HG03060 (cell line): ENCODE measurements around the gene CENPK.
"Not testable (repeated sequence)": the region's sequence is repeated elsewhere in the genome, so short reads cannot be mapped to it uniquely, and the experiment has no call there.

ENCODE experiments used
- ATAC-seq: cut with Tn5 transposase; IDR thresholded peaks from one replicate; pipeline ENCODE4 v1.9.1; 2021; ENCODE audit warnings: low read depth, moderate number of reproducible peaks; ENCODE audit not compliant: unreplicated experiment

The CENPK gene, protein sequence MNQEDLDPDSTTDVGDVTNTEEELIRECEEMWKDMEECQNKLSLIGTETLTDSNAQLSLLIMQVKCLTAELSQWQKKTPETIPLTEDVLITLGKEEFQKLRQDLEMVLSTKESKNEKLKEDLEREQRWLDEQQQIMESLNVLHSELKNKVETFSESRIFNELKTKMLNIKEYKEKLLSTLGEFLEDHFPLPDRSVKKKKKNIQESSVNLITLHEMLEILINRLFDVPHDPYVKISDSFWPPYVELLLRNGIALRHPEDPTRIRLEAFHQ

DNA sequence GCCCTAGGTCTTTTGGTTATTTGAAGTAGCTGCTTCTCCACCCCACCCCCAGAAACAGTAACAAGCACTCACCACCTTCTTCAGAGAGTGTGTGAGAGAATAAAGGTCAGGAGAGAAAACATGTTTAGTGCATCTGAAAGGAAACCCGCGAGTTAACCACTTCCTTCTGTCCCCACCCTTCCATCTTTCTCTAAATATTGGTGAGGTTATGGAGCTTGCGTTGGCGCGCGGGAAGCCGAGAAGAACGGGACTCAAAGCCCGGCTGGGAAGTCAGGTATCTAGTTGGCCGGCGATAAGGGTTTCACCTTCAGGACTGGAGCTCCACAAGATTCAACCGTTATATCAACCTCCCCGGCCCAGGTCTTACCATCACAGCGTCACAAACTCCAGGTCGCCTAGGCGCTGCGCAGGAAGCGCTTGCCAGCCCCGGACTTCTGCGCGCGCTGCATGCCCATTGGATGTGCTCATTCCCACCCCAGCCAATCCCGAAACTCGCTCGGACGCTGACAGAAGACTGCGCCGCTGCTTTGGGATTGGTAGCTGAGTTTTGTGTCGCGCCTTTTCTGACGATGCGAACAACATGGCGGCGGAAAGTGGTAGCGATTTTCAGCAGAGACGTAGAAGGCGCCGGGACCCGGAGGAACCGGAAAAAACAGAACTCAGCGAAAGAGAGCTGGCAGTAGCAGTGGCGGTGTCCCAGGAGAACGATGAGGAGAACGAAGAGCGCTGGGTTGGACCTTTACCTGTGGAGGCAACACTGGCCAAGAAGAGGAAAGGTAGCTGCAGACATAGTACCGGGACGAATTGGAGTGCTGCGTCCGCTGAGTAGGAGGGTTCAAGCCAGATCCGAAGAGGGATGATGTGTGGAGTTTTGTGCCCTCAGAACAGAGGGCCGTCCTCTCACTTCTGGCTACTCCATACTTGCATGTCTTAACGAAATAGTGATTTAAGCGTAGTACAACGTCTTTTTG lies at the start of gene CENPK, which contains the start of gene PPWD1:
CENPK (minus strand) TSS at position 438 of the 971 bp plus-strand sequence. CDS start 8,261 bp downstream, outside the sequence.
PPWD1 (plus strand) TSS at position 566 of the 971 bp plus-strand sequence; CDS start at position 581, 15 bp downstream.
- ATAC-seq = peak; percentile 97

DNA sequence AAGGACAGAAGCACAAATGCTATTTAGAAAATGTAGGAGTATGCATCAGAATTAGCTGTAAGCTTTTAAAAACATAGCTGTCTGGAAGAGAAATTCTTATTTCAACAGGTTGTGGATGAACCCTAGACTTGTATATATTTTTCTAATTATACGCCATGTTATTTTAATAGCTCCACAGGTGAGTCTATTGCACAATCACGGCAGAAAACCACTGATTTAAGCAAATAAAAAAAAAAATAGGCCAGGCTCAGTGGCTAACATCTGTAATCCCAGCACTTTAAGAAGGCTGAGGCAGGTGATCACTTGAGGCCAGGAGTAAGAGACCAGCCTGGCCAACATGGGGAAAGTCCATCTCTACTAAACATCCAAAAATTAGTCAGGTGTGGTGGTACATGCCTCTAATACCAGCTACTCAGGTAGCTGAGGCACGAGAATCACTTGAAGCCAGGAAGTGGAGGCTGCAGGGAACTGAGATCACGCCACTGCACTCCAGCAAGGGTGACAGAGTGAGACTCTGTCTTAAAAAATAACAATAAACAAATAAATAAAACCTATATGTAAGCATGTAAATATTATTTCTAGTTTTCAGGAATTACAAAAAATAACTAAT lies 49.4 kb upstream of the CENPK start:
- ATAC-seq = no peak

DNA sequence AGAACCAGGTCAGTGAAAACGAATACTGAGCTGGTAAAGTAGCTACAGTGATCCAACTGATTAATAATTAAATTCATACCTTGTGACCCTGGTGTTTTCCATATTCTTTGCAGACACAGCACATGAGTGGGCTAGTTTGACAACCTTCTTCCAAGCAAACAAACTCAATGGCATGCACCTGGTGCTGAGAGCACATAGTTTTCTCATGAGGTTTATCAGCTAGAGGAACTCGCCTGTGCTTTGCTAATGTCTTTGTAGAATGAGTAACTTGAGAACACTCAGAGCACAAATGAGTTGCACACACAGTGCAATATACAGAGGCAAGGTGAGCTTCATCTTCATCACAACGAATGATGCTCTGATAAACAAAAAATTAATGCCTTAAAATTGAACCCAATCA lies 48.6 kb upstream of the CENPK start:
- no peak for ATAC-seq

DNA sequence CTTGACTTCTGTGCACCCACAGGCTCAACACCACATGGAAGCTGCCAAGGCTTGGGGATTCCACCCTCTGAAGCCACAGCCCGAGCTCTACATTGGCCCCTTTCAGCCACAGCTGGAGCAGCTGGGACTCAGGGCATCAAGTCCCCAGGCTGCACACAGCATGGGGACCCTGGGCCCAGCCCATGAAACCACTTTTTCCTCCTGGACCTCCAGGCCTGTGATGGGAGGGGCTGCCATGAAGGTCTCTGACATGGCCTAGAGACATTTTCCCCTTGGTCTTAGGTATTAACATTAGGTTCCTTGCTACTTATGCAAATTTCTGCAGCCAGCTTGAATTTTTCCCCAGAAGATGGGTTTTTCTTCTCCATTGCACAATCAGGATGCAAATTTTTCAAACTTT lies 38.8 kb upstream of the CENPK start:
- not testable (repeated sequence) for ATAC-seq

DNA sequence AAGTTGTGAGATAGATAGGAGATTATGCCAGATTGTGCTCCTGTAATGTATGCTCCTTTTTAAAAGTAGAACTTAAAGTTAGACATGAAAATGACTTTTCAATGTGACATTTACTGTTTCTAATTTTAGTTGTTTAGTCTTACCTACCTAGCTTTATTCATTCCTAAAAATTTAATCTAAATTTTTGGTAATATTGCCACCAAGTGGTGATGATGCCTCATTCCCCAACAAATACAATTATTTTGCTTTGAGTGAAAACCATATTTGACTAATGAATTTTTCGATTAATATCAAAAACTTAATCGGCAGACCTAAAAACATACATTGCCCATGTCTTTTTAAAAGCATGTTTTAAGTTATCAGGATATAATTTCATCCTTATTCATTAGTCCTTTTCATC lies 25.7 kb upstream of the CENPK start:
- no peak for ATAC-seq

DNA sequence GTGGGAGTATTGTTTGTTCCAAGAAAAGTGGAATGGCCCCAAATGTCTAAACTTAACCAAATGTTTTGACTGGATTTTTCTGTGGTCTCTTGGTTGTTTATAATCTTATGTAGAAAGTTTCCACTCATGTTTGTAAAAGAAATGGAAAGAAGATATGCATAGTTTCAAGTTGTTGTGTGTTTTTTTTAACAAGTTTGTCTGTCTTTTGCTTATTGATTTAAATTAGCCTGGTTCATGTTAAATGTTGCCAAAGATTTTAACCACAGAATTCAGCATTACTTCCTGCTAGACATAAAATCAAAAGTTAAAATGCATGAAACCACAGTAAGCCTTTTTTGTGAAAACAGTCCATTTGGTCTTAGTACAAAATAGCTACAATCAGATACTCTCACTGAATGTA lies 14.2 kb upstream of the CENPK start:
- ATAC-seq = no peak

DNA sequence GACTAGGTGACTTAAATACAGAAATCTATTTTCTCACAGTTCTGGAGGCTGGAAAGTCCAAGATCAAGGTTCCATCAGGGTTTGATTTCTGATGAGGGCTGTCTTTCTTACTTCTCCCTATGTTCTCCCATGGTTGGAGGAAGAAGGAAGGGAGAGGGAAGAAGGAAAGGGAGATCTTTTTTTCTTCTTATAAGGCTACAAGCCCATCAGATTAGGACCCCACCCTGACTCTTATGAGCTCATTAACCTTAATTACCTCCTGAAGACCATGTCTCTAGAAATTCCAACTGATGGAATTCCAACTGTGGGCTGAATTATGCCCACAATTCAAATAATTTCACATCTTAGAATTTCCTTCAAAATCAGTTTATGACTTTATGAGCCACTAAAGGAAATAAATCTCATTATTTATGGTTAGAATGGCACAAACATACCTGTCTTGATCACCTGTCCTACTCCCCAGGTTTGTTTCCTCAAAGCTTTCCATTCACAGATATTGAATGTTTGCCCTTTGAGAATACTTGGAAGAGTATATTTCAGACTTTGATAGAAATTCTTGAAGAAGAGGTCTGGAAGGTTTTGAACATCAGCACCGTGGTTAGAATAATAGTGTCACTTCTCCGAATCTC lies 7.7 kb upstream of the CENPK start:
- ATAC-seq = no peak

DNA sequence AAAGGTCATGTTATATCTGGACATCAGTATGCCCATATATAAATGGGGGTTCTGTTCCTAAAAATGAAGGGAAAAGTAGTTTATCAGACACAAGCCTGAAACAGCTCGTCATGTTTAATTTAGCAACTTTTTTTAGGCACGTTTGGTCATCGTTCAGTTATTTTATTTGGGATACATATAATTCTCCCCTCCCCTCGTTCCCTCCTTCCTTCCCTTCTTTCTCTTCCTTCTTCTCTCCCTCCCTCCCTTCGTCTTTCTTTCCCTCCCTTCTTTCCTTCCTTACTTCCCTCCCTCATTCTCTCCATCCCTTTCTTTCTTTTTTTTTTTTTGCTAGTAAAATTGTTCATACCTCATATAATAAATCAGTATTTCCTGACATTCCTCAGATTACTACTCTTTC lies 3.5 kb upstream of the CENPK start:
- ATAC-seq = no peak

DNA sequence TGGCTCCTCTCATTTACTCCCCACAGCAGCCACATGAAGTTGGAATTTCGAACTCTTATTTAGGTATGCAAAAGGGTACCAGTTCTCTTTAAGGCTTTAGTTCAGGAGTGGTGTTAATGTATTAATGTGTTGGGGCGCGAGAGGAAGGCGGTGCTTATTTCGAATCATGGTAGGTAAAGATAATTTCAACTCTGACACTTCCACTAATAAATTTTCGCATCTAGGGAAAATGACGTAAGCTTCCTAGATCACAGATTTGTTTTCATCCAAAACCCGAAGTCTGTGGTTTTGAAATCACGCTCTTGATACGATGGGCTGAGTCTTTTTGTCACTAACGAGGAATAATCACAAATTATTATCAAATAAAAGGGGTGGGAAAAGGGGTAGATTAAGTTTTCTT lies 809 bp upstream of the CENPK start:
- no peak for ATAC-seq

DNA sequence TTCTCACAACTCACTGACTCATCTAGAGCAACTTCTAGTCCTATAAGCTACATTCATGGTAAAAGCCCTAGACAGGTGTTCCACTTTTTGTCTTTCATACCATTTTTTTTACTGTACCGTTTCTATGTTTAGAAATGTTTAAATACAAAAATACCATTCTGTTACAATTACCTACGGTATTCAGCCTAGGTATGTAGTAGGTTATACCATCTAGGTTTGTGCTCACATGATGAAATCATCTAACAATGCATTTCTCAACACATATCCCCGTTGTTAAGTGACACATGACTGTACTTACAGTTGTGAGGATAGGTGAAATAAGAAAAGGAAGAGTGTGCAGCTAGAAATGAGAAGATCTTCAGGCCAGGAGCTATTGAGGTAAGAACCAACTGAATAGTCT lies 6.2 kb downstream of the CENPK start:
- ATAC-seq = no peak

DNA sequence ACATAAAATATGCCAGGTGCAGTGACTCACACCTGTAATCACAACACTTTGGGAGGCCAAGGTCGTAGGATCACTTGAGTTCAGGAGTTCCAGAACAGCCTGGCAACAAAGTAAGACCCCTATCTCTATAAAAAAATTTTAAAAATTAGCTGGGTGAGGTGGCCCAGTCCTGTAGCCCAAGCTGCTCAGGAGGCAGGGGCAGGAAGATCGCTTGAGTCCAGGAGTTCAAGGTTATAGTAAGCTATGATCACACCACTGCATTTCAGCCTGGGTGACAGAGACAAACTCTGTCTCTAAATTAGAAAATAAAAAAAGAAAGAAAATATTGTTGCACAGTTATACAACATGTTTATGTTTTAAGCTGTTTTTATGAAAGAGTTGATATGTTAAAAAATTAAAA lies 6.8 kb downstream of the CENPK start:
- ATAC-seq = no peak

DNA sequence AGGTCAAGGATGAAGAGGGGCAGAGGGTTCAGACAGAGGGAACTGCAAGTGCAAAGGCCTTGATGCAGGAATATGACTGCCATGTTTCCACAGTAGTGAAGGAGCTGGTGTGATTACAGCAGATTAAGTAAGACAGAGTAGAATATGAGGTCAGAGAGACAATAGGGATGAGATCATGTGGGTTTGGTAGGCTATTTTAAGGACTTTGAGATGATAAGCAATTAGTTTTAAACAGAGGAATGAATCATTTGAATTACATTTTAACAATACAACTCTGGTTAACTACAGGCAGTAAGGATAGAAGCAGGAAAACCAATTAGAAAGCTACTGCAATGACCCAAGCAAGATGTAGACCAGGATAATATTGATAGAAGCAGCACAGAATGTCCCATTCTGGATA lies 7.7 kb downstream of the CENPK start:
- no peak for ATAC-seq

DNA sequence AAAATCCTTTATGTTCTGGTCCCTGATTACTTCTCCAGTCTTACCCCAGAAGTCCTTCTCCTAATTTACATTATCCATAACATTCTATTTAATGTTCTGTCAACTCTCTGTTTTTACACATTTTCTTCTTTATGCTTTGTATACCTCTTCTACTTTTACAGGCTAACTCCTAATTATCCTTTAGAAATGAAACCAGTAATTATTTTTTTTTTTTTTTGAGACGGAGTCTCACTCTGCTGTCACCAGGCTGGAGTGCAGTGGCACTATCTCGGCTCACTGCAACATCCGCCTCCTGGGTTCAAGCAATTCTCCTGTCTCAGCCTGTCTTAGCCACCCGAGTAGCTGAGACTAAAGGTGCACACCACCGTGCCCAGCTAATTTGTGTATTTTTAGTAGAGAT lies 9.0 kb downstream of the CENPK start:
- no peak for ATAC-seq

DNA sequence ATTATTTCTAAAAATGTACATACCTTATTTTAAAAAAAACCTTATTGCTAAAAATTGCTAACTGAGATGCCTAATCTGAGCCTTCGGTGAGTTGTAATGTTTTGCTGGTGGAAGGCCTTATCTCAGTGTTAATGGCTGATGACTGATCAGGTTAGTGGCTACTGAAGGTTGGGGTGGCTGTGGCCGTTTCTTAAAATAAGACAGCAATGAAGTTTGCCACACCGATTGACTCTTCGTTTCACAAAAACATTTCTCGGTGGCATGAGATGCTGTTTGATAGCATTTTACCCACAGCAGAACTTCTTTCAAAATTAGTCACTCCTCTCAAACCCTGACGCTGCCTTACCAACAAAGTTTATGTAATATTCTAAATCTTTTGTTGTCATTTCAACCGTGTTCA lies 14.7 kb downstream of the CENPK start:
- ATAC-seq = no peak

DNA sequence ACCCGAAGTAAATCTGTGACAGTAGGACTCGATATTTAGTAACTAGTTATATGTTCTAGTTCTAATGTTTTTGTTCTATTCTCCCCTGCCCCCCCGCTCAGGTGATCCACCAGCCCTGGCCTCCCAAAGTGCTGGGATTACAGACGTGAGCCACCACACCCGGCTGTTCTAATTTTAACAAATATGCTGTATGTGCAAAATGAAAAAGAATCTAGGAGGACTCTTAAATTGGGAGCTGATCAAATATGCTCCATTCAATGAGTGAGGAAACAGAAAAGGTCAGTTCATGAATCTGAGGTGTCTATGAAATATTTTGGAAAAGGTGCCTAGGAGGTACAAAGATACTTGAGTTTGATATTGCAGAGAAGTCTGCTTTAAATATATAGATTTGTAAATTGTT lies 16.8 kb downstream of the CENPK start:
- no peak for ATAC-seq

DNA sequence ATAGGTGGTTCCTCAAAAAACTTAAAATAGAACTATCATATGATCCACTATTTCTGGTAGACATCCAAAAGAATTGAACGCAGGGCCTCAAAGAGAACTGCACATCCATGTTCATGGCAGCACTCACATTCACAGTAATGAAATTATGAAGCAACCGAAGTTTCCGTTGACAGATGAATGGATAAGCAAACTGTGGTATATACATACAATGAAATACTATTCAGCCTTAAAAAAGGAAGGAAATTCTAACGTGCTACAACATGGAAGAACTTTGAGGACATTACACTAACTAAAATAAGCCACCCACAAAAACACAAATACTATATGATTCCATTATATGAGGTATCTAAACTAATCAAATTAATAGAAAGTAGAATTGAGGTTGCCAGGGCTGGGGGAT lies 18.5 kb downstream of the CENPK start:
- ATAC-seq = no peak

DNA sequence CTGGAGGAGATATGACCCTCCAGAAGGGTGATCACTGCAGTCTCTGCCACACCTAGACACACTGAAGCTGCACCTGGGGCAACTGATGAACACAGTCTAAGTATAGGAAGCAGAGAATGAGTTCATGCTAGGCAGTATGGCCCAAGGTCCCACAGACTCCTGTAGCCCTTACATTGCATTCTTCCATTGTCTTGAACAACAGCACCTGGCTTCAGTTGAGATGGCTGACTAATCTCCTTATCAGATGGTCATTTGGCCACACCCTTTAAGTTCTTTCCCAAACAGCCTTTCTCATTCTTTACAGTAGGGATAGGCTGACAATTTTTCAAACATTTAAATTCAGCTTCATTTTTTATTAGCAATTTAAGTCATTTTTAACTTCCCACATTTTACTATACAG lies 23.1 kb downstream of the CENPK start:
- ATAC-seq = no peak

DNA sequence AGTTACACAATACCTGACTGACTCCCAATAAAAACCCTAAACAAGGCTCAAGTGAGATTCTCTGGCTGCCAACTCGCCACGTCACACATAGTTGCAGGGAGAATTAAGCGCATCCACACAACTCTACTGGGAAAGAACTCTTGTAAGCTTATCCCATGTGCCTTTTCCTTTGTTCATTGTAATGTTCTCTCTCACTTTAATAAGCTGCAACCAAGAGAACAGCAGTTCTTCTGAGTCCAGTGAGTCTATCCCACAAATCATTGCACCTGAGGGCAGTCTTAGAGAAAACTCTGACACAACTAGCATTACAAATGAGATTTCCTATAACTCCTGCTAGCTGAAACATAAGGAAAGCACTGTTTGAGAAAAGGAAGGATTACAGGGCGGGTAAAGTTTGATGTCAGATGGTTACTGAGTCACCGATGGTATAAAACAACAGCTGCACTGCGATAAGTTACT lies 27.4 kb downstream of the CENPK start:
- ATAC-seq = no peak

DNA sequence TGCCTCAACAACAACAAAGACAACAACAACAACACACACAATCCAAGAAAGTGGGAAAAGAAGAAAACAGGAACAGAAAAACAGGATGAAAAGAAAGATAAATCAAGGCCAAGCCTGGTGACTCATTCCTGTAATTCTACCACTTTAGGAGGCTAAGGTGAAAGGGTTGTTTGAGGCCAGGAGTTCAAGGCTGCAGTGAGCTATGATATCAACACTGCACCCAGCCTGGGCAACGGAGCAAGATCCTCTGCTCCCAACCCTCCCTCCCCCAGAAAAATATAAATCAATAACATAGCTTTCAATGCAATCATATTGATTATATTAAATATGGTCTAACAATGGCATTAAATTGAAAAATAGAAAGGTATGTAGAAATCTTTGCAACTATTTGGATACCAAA lies 32.1 kb downstream of the CENPK start:
- no peak for ATAC-seq

DNA sequence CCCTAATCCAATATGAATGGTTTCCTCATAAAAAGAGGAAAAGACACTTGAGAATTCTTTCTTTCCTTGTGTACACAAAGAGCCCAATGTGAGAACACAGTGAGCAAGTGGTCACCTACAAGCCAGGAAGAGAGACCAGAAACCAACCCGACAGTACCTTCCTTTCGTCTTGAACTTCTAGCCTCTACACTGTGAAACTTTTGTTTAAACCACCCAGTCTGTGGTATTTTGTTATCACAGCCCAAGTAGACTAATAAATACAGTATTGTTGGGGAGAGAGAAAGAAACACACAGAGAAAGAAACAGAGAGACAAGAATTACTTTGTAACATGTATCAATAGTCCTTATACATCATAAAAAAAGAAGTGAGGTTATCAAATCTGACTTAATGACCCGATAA lies 37.2 kb downstream of the CENPK start:
- no peak for ATAC-seq
